Hematopoietic multipotent progenitor cell (in vitro differentiated cells): ENCODE measurements around the gene DLX1. TPM values are rescaled to one million over a fixed set of nuclear protein-coding genes. Genes with fewer than 3 reads are reported as not detected.
"Not testable (repeated sequence)": the region's sequence is repeated elsewhere in the genome, so short reads cannot be mapped to it uniquely, and the experiment has no call there.

Experiments
- DNase-seq, 3 donors: peaks; one replicate each; pipeline ENCODE4 v3.0.0-alpha.2; 2011 to 2015; ENCODE audit warnings: low read depth in 2 of 3, low spot score in 2 of 3
- total RNA-seq: library from RNA; depleted of rRNA; stranded (reverse); fragments of >200 nt; gene quantifications from one replicate; pipeline ENCODE4 v1.2.3, GENCODE V29; 2012

DLX1 gene
- not detected for total RNA-seq

DNA sequence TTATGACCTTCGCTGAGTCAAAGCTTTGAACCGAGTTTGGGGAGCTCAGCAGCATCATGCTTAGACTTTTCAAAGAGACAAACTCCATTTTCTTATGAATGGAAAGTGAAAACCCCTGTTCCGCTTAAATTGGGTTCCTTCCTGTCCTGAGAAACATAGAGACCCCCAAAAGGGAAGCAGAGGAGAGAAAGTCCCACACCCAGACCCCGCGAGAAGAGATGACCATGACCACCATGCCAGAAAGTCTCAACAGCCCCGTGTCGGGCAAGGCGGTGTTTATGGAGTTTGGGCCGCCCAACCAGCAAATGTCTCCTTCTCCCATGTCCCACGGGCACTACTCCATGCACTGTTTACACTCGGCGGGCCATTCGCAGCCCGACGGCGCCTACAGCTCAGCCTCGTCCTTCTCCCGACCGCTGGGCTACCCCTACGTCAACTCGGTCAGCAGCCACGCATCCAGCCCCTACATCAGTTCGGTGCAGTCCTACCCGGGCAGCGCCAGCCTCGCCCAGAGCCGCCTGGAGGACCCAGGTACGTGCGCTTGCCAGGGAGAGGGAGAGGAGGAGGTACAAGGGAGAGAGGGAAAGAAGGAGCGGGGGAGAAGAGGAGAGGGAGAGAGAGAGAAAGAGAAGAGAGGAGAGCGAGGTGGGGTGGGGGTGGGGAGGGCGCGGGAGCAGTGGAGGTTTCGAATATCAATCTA lies at the start of gene DLX1:
Gene DLX1, plus strand, starts transcription at position 48 of the 700 bp plus-strand sequence. Its CDS starts 171 bp downstream, at position 219.
- DNase-seq: peak in 1 of 3 donors; percentile 89

DNA sequence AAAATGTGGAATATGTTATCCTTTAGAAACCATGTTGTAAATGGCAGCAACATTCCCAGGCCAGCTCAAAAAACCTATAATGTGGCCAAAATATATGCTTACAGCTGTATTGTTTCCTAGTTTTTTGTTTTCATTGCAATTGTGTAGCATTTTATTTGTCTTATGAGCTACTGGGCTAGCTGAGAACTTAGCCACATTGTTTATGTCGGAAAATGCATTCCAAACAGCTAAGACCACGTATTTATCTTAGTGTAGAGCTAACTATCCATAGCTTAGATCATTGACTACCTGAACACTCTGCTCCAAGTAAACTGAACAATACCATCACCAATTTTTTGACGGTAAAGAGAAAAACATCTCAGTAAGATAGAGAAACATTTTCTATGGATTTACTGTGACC lies 47.2 kb upstream of the DLX1 start:
- no peak for DNase-seq

DNA sequence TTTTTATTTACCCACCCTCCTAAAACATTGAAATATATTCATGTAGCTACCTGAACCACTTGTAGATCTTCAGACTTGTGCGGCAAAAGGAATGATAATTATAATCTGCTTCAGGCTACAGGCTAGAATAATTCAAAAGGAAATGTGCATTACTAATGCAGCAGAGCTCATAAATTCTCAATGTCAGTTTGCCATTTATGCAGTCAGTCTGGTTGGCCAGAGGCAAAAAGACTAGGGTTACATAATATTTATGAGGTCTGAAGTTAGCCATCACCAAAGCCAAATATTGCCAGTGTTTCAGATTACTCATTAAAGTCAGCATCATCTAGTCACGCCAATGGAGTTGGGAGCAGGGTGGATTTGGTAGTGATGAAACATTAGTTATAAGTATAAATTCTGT lies 46.7 kb upstream of the DLX1 start:
- no peak for DNase-seq

DNA sequence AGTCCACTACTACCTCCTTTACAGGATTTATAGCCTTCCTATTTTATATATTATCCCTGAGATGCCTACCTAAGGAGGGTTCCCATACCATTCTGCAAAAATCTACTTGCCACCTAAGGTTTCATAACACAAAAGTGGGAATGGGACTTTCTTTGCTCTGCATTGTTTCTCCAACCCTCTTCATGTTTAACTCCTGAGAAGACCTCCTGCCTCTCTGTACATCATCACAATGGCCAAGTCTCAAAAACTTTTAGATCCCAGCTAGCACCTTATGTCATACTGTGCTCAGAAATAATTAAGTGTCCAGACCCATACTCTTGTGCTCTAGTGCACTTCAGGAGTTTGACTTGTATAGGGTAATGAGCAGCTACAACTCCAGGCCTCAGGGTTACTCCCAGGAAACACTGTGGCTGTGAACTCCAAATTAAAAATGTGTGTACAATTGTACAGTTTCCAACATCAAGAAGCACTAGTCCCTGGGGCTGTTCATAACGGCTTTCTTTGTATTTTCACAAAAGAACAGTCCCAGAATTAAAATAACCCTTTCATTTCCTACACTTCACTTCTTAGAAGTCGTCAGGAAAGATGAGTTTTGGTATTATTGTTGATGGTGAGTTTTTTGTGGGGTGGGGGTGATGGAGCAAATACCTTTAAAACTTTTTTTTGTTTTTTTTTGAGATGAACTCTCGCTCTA lies 46.1 kb upstream of the DLX1 start:
- no peak for DNase-seq

DNA sequence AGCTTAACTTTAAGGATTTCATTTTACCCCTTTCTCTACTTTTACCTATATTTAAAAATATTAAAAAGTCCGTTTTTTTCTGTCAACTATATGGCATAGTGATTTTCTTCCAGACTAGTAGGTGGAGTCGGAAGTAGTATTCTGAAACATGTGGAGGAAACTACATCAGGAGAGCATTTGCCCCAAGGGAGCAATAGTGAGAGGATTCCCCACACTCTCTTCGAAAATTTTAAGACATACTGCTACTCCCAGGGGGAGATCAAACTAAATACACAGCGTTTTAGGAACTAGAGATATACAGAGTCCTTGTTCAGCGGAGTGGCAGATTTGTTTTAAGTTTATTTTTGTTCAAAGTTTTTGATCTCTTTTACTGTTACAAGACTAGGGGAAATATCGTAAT lies 45.0 kb upstream of the DLX1 start:
- DNase-seq: no peak

DNA sequence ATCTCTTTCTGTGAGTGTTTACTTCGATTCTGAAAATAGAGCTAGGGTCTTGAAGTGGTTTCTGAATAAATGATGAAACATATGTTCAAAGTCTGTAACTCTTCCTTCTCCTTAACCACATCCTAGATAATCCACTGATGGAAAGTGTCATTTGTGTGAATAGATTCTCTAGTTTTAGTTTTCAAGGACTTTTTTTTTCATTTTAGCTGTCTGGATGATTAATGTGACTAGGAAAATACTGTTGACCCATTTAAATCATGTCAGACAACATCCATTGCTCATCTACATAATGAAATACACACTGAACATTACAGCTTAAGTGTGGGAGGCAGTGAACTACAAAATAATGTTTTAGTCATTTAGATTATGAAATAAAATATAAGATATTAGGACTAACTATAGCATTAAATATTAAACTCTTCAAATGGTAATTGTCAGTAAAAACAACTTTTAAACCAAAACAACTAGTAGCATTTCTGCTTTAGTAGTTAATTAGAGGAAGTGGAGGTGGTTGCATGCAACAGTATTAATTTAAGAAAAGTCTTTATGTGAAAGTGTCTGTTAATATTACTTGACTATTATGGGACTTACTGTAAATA lies 39.1 kb upstream of the DLX1 start:
- peak in 1 of 3 donors; percentile 11 for DNase-seq

DNA sequence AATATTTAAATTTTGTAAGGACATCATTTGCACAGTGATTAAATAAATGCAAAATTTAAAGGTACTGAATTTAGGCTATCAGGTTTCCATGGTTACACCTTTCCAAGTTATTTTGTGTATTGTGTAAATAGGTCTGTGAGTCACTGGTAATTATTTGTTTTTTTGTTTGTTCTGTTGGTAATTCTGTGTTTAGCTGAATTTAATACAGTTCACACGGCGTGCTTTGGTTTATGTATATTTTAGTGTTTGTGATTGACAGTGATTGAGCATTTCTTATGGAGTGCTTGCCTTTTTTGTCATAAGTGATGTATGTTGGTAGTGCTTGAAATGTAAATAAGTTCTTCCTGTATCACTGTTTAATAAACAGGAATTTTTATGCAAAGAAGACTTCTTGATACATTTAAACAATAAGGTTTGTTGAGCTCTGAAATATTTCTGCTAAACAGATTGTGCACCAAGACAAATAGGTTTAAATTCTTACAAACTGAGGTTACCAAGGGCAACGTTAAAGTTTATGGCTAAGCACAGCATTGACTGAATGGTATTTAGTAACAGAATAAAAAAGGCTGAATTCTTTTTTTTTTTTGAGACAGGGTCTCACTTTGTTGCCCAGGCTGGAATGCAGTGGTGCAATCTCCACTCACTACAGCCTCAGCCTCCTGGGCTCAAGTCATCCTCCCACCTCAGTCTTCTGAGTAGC lies 38.3 kb upstream of the DLX1 start:
- DNase-seq: no peak

DNA sequence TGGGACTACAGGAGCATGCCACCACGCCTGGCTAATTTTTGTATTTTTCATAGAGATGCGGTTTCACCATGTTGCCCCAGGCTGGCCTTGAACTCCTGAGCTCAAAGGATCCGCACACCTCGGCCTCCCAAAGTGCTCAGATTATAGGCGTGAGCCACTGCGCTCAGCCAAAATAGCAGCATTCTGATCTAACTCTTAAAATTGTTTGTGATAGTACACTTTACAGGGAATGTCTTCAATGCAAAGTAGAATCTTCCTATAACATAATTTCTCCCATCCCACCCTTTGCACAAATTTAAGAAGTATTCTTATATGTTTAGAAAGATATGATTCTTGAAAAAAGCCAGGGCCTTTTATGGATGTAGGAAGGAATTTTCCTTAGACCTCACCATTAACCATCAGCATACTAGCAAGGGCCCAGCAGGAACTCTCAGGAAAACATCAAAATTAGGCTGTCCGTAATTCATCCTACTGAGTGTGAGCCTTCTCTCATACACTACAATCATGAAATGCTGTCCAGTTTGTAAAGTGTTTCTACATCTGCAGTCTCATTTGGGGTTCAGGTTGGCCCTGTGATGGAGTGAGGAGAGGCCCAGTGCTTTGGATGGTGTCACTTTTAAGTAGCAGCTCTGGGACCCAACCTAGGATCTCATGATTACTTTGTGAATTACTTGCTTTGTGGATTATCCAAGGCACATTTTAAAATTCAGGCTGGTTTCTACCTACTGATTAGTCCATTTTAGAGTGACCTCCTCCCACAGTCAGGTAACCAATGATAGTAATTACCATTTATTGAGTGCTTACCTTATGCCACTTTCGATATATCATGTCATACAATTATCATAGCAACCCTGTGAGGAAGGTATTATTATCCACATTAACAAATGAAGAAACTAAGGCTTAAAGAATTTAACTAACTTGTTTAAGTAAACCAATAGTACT lies 37.5 kb upstream of the DLX1 start:
- no peak for DNase-seq

DNA sequence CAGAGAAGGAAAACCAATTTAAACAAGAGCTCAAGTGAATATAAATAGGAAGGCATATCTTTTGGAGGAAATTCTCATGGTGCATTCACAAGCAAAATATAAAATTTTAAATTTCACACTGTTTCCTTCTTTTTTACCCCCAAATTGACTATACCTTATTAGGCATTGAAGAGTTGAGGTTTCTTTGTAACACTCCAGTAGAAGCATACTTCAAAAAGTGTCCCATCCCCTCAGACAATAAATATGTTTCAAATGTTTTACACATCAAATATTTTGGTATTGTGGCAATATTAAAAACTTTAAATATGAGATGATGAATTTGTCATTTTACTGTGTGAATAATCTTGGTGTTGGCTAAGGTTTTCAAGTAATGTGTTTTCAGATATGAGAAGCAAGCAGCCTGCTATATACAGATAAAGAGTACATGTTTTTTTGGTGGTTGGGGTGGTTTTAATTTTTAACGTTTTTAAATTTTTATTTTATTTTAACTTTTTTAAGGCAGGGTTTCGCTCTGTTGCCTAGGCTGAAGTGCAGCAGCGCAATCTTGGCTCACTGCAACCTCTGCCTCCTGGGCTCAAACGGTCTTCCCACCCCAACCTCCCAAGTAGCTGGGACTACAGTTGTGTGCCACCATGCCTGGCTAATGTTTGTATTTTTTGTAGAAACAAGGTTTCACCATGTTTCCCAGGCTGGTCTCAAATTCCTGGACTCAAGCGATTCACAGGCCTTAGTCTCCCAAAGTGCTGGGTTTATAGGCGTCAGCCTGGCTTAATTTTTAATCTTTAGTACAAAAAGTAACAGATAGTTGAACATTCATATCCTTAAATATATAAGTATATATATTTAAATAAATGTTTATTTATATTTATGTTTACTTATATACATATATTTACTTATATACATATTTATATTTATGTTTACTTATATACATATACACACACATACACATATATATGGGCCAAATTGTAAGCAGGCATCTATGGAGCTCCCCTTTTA lies 36.5 kb upstream of the DLX1 start:
- peak in 1 of 3 donors; percentile 26 for DNase-seq

DNA sequence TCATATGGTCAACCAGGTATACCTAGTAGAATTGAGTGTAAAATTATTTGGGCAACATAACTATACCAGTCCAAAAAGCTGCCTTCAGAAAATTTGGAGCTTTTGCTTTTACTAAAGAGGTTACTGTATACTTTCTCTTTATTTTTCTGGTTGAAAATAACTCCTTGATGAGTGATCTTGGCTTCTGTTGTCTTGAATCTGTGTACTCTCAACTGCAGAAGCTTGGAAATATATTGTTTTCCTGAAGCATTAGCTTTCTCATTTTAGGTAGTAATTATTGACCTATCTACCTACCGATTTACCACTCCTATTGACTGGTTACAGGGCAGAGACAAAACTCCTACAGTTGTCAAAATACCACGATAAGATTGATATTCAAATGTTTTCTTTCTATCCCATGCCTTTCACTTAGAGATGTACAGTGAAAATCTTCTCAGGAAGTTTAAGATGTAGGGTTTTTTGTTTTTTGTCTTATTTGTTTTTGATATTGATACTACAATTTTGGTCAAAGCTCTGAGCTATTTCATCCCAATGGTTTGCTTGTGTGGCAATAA lies 35.7 kb upstream of the DLX1 start:
- DNase-seq: no peak

DNA sequence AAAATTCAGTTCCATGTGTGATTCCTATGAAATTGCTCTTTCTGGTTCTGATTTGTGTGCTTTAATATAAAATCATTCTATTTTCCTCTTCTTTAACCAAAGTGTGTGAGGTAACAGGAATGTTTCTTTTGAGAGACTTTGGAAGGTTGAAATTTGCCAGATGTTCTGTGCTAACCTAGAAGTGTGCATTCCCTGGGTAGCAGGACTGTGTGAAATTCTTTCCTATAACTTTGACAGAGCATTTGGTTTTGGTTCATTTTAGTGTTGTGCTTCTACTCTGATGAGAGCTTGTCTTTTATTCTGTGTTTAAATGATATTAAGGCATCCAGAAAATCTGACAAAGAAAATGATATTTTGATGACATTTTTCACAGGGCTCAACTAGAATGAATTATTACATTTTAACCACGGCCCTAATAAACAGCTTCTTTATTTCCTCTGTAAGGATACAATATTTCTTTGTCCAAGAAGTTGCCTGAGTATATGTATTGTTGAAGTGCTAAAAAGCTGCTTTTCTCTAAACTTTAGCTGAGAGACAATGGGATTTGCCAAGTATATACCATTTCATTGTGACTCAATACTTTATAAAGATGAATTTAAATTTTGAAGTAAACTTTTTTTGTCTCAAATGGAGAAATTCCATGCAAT lies 34.7 kb upstream of the DLX1 start:
- DNase-seq: no peak

DNA sequence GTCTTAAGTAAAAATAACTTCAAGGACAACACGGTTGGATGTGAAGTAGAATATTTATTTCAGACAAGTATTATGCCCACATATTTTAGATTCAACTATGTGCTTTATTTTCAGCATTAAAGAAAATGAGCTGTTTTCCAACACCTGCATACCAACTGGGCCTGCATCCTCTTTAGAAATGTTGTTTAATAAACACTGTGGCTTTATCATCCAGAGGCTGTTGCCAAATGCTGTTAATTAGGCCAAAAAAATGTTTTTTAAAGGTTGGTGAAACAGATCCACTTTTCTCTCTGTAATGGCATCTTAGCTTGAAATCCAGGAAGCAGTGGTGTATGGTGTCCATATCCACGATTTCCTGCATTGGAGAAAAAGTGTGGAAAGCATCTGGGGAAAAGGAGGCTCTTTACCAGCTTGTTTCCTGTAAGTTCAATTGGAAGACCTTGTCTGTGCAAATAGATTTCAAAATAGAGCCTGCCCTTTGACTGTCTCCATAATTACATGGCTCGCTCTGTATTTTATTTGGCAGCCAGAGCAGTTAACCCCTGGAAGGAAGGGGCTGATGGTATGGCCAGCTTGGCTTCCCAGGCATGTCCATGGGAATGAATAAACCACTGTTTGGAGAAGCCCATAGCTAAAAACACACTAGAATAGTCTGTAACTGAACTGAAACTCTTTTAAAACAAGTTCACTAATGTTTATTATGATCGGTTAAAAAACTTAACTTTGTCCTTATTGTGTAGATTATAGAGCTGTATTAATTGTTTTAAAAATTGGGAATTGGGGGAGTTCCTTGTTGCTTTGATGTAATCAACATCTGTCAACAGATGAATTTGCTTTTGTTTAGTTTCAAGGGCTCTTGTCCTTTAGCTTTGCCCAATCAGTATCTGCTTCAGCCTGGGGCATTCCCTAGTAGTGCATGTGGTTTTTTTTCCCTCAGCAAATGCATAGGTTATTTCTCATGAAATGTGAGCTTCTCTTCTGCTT lies 33.0 kb upstream of the DLX1 start:
- DNase-seq: no peak

DNA sequence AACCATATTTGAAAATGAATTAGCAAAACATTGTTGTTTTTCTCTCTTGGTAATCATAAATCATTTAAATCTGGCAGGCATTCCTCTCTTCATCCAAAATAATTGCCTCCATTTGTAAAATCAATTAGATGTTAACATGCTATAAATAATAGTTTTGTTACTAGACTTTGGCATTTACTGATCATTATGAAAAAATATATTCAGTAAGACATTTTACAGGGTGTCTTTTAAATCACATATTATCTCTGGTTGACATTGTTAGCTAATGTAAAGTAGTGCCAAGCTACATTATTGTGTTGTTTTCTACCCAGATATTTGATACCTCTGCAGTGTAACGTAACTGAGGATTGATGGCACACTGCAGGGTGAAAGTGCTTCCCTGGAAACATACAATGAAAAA lies 31.8 kb upstream of the DLX1 start:
- DNase-seq: no peak

DNA sequence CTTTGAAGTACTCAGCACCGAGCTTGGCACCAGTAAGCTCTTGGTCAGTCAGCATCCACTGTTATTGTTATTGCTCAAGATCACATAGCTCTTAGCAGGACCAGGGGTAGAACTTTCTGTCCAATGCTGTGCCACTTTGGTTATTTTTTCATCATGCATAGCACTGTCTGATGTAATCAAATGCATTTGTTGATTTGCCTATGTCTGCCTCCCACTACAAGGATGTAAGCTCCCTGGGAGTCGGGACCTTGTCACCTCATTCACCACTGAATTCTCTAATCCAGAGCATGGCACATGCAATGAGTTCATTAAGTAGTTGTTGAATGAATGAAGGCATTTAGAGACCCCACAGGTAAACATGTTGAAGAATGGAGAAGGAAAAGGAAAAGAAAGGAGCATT lies 29.0 kb upstream of the DLX1 start:
- DNase-seq: no peak

DNA sequence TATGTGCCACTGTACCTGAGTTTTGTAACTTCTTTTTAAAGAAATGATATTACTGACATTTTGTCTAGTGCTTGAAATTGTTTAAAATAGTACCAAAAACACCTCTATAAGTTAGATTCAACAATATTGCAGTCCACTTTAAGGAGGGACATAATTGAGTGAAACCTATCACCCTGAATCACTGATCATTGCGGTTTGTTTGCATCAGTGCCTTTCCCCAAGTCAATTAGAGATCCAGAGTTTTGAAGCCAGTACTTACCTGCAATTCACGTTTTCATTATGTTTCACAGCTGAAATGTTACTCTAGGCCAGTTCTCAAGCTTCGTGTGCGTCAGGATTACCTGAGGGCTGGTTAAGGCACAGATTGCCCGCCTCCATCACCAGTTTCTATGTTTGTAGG lies 26.6 kb upstream of the DLX1 start:
- DNase-seq: no peak

DNA sequence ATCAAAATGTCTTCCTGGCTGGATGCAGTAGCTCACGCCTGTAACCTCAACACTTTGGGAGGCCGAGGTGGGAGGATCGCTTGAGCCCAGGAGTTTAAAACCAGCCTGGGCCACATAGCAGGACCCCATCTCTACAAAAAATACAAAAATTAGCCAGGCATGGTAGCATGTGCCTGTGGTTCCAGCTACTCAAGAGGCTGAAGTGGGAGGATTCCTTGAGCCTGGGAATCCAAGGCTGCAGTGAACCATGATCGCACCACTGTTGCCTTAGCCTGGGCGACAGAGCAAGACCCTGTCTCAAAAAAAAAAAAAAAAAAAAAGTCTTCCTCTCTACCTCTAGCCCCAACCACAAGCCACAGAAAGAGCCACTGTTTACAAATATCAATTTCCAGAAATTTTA lies 25.2 kb upstream of the DLX1 start:
- DNase-seq: not testable (repeated sequence)

DNA sequence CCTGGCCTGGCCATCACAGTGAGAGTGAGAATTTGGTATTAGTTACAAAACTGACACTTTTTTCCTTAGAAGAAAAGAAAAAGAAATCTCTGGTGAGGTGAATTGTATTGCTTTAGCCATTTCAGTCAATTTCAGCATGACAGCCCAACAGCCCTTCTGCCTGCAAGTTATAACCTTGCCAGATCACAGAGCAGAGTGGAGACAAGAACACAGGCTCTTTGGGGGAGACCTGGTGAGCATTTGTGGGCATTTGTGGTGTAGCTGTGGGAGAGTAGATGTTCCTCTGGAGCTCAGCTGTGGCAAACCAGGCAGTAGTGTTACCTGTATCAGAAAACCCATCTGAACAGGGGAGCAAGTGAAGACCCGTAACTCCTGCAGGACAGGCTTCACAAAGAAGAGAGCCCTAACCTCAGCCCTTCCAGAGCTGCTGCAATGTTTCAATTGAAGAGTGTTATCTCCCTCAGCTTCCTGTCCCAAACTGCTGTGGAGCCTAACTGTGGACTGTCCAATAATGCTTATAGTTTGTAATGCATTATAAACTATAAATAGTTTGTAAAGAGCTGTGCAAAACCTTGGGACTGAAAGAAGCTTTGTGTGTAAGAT lies 22.8 kb upstream of the DLX1 start:
- DNase-seq: no peak
